H1 (cell line): ENCODE measurements around the gene TDRD9. TPM values are rescaled to one million over a fixed set of nuclear protein-coding genes. Genes with fewer than 3 reads are reported as not detected.

Source experiments
- KDM4A ChIP-seq: IDR thresholded peaks from one replicate; pipeline ENCODE4 v1.7.1; 2012; ENCODE audit warnings: low read depth, mild to moderate bottlenecking, moderate library complexity, low read length, inconsistent platforms; ENCODE audit not compliant: severe bottlenecking
- PHF8 ChIP-seq: fragments of 200-600 bp; sonication (generic); conservative IDR thresholded peaks from 2 replicates; pipeline ENCODE4 v1.7.1; 2012; ENCODE audit warnings: low read depth, mild to moderate bottlenecking, inconsistent platforms, low read length, moderate library complexity
- SAP30 ChIP-seq: fragments of 300-600 bp; sonication (generic); IDR thresholded peaks from 2 replicates; pipeline ENCODE4 v1.7.1; 2012; ENCODE audit warnings: low read length, moderate library complexity, mild to moderate bottlenecking, inconsistent platforms; ENCODE audit not compliant: insufficient read depth, insufficient replicate concordance
- SP4 ChIP-seq: IDR thresholded peaks from 2 replicates; pipeline ENCODE4 v1.6.1; 2012; ENCODE audit warnings: low read length, inconsistent platforms
- SUZ12 ChIP-seq: fragments of 200-600 bp; sonication (generic); IDR thresholded peaks from 2 replicates; pipeline ENCODE4 v1.6.1; 2012; ENCODE audit warnings: mild to moderate bottlenecking, inconsistent platforms, low read length, moderate library complexity, mixed read lengths
- polyA plus RNA-seq, 7 experiments: library from polyadenylated mRNA; depleted of rRNA in 3 of 7; stranded (reverse) in 5 of 7; unstranded in 2 of 7; fragments of >200 nt in 5 of 7; fragments of 200-250 nt in 2 of 7; gene quantifications; 1 replicate in 5 of 7; 2 replicates in 1 of 7; 4 replicates in 1 of 7; pipeline versions ENCODE4 v1.2.1 to v1.2.3, GENCODE V29; 2011 to 2013; ENCODE audit warnings: missing spikeins in 2 of 7, mixed read lengths in 2 of 7
- total RNA-seq: library from RNA; stranded (reverse); fragmentation: NEBNext Ultra II Directional; extraction: Animal tissue kit (Norgen Biotek cat#: 25700); gene quantifications from 2 replicates; pipeline ENCODE4 v1.2.1, GENCODE V29; 2021
- TF ChIP-seq, protein P1 (sequence below): IDR thresholded peaks from 2 replicates; pipeline ENCODE4 v1.6.1; 2012; ENCODE audit warnings: low read length, inconsistent platforms

The TDRD9 gene
- total and polyA plus RNA-seq, 2 of the 8 experiments (the other 6 are each of a cell fraction or from before 2014, with no cell fraction given), result not detected

DNA sequence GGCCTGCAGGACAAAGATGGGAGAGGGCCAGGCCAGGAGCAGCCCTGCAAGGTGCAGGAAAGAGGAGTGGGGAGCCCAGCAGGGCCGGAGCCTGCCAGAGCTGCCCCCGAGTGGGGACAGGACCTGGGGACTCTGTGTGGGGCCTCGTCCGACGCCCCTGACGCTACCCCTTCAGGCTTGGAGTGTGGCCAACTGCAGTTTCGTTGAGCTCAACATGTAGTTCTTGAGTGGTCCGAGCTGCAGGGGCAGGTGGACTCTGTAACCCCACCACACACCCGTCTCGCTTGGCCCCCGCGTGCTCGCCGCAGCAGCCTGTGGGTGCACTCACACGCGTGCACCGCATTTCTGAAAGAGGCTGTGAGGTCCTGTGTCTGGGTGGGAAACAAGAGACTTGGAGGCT is 159.2 kb downstream of the TDRD9 start (continued):
- TF ChIP-seq, protein P1, sequence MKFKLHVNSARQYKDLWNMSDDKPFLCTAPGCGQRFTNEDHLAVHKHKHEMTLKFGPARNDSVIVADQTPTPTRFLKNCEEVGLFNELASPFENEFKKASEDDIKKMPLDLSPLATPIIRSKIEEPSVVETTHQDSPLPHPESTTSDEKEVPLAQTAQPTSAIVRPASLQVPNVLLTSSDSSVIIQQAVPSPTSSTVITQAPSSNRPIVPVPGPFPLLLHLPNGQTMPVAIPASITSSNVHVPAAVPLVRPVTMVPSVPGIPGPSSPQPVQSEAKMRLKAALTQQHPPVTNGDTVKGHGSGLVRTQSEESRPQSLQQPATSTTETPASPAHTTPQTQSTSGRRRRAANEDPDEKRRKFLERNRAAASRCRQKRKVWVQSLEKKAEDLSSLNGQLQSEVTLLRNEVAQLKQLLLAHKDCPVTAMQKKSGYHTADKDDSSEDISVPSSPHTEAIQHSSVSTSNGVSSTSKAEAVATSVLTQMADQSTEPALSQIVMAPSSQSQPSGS, result no peak
- TF ChIP-seq PHF8 (no peak), SUZ12 (no peak), SAP30 (no peak), SP4 (no peak), KDM4A (no peak)
